ENCODE data around the gene HHIPL1. TPM values are rescaled to one million over a fixed set of nuclear protein-coding genes. Genes with fewer than 3 reads are reported as not detected.

HHIPL1 gene
- total and polyA plus RNA-seq, 2 donors (not counting 3 experiments of a cell fraction or from before 2014, with no cell fraction given) = 1.3 to 2.1 TPM

DNA sequence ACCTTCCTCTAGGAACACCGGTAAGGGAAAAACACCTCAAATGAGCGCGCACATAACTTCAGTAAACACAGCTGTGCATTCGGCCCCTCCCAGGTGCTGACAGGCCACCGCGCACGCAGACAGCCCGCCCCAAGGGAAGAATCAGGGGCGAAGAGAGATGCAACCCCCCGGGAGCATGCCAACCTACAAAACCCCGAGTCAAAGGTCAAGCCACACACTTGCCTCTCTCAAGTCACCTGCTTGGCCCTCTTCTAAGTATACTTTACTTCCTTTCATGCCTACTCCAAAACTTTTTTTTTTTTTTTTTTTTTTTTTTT, 36.9 kb downstream of the HHIPL1 start:
- H2AFZ ChIP-seq (ENCODE audit: low read depth, low read length) = no peak overlapping the region
- intact Hi-C loops (cut with micrococcal nuclease) = loop anchor here (1.0 to 5.0 kb wide), 5 partner anchors 51 to 265 kb away; no protein-coding TSS in a partner anchor
- no peaks in the 10 kb centered on the region for H3K79me2 ChIP-seq (ENCODE audit: control insufficient read depth, insufficient read depth, low read length)
- peaks cover 0 to 7% of the 10 kb centered on the region in 2 experiments for H3K27me3 ChIP-seq (ENCODE audit: control insufficient read depth in 2 of 2, insufficient read depth in 2 of 2, low read length in 2 of 2)
- no peaks in the 10 kb centered on the region for H4K20me1 ChIP-seq (replicated peaks; ENCODE audit: control insufficient read depth, extremely low read depth, insufficient read depth, low read length)
- dilution Hi-C loops (cut with MboI; ENCODE audit: extremely low pct_ligation_motif_present, low sequenced_read_pairs) = no loop called here
- H3K36me3 ChIP-seq (ENCODE audit: control insufficient read depth in 2 of 2, extremely low read depth in 1 of 2, insufficient read depth in 2 of 2, low read length in 2 of 2) = no peaks in the 10 kb centered on the region
- no peak overlapping the region for H3K4me2 ChIP-seq (ENCODE audit: insufficient read depth, low read length)
- ChIA-PET CTCF (interaction anchor here (1.2 to 4.5 kb wide), 5 partner anchors 129 to 265 kb away, joined by 3 to 27 read pairs (median 11); no protein-coding TSS in a partner anchor), POLR2A (no interaction called here)
- no peak for DNase-seq (ENCODE audit: low read depth, low spot score)
- no peak overlapping the region for H3K4me3 ChIP-seq (replicated peaks in 1 of 3; ENCODE audit: insufficient read depth in 1 of 3, low read depth in 1 of 3, low read length in 3 of 3)
- H3K9ac ChIP-seq (replicated peaks; ENCODE audit: extremely low read depth, insufficient read depth, low read length) = no peak overlapping the region
- BruUV-seq (replicated peaks) = no TSS peak
- peaks cover 8% of the 10 kb centered on the region for H3K4me1 ChIP-seq (ENCODE audit: control insufficient read depth, extremely low read depth, insufficient read depth, low read length)
- FAIRE-seq = no peak
- H3K27ac ChIP-seq (ENCODE audit: insufficient read depth, low read depth, low read length) = no peak overlapping the region
- no peak for TF ChIP-seq MYC (IDR thresholded peaks at IDR 0.05; ENCODE audit: low read depth, low read length)
- TF ChIP-seq POLR2A (IDR thresholded peaks at IDR 0.05; ENCODE audit: low read depth, low read length) = no peak
- TF ChIP-seq GATA2 (IDR thresholded peaks at IDR 0.05; ENCODE audit: insufficient read depth, insufficient read length, low read depth, low read length) = no peak
- TF ChIP-seq, protein P1, sequence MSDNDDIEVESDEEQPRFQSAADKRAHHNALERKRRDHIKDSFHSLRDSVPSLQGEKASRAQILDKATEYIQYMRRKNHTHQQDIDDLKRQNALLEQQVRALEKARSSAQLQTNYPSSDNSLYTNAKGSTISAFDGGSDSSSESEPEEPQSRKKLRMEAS (IDR thresholded peaks at IDR 0.05; ENCODE audit: insufficient read depth, insufficient read length) = no peak
- no peak for TF ChIP-seq FOS (IDR thresholded peaks at IDR 0.05; ENCODE audit: borderline replicate concordance, insufficient read depth, low read length)
- TF ChIP-seq JUN (IDR thresholded peaks at IDR 0.05; ENCODE audit: borderline replicate concordance, insufficient read depth, insufficient read length, low read depth) = no peak
- TF ChIP-seq, protein P2, sequence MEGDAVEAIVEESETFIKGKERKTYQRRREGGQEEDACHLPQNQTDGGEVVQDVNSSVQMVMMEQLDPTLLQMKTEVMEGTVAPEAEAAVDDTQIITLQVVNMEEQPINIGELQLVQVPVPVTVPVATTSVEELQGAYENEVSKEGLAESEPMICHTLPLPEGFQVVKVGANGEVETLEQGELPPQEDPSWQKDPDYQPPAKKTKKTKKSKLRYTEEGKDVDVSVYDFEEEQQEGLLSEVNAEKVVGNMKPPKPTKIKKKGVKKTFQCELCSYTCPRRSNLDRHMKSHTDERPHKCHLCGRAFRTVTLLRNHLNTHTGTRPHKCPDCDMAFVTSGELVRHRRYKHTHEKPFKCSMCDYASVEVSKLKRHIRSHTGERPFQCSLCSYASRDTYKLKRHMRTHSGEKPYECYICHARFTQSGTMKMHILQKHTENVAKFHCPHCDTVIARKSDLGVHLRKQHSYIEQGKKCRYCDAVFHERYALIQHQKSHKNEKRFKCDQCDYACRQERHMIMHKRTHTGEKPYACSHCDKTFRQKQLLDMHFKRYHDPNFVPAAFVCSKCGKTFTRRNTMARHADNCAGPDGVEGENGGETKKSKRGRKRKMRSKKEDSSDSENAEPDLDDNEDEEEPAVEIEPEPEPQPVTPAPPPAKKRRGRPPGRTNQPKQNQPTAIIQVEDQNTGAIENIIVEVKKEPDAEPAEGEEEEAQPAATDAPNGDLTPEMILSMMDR (IDR thresholded peaks at IDR 0.05; ENCODE audit: extremely low read depth in 1 of 2, insufficient read depth in 1 of 2, low read depth in 1 of 2, low read length in 2 of 2) = no peak
- no peak for TF ChIP-seq EZH2 (IDR thresholded peaks at IDR 0.05; ENCODE audit: borderline replicate concordance, low read depth, low read length, severe bottlenecking)
- no peak for TF ChIP-seq POLR2AphosphoS5 (IDR thresholded peaks at IDR 0.05; ENCODE audit: insufficient read depth, low read depth, low read length)
- no peaks in the 10 kb centered on the region for H3K9me1 ChIP-seq (replicated peaks; ENCODE audit: control insufficient read depth, extremely low read depth, insufficient read depth, low read length)
- no peaks in the 10 kb centered on the region for H3K9me3 ChIP-seq (replicated peaks; ENCODE audit: control insufficient read depth, insufficient read depth, low read length)

Measured in endothelial cell of umbilical vein (primary cell).